GM21576 (cell line): ENCODE results near the gene TMEM269.

Experiments used
- ATAC-seq: cut with Tn5 transposase; IDR thresholded peaks from one replicate; pipeline ENCODE4 v1.9.1; 2021; ENCODE audit warnings: mild to moderate bottlenecking, moderate library complexity; ENCODE audit not compliant: unreplicated experiment

Gene TMEM269

DNA sequence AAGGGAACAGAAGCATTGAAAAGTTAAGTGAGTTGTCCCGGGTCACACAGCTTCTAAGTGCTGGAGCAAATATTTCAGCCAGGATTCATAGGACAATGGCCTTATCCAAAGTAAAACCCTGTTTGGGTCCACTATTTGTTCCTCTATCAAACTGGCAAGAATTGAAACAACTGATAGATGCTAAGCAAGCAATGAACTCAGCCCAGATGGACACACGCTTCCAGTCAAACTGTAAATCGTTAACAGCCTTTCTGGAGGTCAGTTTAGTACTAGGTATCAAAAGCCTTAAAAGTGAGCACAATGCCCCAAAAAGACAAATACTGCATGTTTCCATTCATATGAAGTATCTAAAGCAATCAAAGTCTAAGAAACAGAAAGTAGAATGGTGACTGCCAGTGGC is 33.2 kb downstream of the TMEM269 start:
- ATAC-seq, result no peak

DNA sequence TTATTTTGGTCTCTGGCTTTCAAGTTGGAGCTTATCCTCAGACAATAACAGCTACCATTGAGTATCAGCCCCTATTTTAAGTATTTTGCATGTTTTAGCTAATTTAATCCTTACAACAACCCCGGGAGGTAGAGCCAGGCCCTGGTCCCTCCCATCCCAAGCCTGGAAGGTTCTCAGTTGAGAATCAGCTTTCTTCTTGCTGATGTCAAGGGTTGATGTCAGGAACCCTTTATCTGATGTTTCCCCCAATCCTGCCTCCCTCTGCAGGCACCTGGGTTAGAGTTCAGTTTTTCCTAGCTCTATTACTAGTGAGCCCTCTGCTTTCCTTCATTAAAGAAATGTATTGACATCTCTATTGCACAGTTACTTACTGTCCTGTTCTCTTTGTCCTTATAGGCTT is 36.0 kb downstream of the TMEM269 start:
- ATAC-seq, result no peak

DNA sequence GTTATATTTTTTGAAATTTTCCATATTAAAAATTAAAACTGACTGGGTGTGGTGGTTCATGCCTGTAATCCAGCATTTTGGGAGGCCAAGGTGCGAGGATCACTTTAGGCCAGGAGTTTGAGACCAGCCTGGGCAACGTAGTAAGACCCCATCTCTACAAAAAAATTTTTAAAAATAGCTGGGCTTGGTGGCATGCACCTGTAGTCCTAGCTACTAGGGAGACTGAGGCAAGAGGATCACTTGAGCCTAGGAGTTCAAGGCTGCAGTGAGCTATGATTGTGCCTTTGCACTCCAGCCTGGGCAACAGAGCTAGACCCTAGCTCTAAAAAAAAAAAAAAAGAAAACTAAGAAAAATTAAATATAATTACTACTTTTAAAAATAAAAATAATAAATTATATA is 36.9 kb downstream of the TMEM269 start:
- no peak for ATAC-seq

DNA sequence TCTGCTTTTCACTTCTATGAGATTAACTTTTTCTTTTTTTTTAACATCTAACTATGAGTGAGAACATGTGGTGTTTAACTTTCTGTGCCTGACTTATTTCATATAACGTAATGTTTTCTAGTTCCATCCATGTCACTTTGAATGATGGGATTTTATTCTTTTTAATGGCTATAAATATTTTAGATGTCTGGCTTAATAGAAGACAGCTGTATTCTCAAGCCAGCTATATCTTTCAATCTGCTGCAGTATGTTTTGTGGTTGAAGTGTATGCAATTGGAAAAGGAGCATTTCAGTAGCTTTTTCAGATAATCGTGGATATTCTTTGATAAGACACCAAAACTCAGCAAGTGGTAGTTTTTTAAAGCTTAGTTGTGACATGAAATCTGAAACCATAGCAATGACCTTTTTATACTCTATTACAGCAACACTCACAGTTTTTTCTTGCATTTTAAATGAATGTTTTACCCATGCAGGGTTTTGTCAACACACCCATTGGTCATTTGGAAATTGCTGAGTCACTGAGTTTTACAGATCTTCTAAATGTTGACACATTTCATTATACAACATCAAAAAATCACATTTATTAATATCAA is 38.1 kb downstream of the TMEM269 start:
- ATAC-seq, result no peak

DNA sequence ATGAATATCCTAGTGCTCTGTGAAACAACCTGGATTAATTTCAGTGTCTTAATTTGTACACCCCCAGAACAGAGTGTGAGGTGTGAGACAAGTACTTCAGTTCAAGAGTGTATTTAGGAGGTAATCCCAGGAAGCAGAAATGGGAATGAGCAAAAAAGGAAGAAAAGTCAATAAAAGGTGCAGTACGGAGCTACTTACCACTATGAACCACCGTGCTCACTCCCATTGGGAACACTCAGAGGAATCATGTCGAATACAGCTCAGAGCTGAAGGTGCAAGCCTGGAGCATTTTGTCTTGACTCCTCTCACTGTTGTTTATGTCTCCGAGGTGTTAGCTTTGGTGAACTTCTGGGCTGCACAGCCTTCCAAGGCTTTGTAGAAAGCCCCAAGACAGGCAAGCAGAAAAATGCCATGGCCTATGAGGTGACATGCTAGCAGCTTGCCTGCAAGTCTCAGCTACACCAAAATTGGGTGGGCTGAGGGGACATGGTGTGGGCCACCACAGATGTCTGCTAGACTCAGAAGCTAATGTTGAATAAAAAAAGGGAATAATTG is 39.8 kb downstream of the TMEM269 start:
- no peak for ATAC-seq

DNA sequence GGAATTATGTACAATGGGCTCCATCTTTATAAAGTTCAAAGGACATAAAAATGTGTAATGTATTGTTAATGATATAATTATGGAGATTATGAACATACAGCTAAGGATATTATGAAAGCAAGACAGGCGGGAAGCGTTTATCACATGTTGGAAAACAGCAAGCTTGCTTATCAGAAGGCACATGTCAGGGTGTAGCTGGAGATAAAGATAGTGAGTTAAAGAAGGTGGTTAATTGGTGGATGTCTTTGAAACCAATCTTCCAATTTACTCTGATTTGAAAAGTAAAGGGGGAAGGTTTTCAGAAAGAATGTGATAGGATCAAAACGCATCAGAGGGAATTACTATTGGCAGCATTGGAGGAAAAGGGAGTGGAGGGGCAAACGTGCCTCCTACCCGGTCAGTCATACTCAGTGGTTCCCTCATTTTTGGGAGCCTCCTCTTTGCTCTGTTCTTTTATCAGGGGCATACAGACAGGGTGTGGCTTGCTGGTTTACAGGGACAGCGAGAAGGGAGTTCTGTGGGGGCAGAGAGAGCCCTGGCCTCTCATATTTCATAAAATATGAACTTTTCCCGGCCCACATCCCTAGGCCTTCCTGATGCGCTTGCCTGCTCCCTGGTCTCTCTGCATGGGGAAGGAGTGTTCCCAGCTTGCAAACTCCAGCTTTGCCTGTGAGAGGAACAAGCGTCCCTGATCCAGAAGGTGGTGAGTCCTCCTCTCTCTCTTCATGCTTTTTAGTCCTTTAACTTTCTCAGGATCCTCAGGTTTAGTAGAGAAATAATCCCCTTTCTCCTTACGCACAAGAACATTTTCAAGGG is 40.5 kb downstream of the TMEM269 start:
- ATAC-seq, result no peak

DNA sequence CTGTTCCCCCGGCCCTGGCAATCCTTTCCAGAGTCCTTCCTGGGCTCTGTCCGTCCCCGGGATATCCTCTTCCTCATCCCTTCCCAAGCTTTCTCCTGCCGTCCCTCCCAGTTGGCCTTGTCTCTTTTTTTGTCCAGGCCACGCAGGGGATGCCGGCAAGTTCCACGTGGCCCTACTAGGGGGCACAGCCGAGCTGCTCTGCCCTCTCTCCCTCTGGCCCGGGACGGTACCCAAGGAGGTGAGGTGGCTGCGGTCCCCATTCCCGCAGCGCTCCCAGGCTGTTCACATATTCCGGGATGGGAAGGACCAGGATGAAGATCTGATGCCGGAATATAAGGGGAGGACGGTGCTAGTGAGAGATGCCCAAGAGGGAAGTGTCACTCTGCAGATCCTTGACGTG is 45.8 kb downstream of the TMEM269 start:
- ATAC-seq, result no peak

DNA sequence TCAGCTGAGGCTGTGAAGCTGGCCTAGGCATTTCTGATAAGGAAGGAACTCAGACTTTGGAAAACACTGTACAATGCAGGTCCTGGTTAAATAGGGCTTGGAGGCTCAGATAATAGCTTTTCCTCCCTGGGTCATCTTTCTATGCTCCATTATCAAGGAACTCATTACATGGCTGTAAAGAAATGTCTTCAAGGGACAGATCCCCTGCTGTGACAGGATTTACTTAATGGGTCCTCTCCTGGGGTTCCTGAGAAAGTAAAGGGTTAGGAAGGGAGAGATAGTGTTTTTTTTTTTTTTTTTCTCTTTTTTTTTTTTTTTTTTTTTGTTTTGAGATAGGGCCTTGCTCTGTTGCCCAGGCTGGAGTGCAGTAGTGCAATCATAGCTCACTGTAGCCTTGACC is 46.5 kb downstream of the TMEM269 start:
- no peak for ATAC-seq

DNA sequence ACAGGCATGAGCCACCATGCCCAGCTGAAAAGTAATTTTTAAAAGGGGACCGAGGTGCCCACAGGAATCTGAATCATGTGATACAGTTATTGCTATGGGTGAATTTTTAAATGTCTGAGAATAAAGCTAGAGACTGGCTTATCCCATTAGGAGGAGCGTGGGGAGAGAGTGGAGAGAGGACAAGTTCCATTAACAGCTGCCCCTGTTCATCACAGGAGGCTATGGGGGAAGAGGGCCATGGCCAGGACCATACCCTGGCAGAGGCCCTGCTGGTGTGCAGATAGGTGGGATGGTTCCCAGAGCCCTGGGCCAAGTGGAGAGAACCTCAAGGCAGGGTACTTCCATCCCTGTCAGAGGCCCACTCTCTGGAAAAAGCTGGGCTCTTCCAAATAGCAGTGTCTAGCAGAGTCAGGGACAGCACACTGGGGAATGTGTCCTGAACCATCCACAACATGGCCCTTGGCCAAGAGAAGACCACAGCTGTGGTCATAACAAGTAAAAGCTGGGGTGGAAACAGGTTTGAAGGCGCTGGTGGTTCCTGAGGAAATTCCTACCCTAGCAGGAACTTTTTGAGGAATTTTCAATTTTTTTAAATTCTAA is 48.0 kb downstream of the TMEM269 start:
- ATAC-seq, result no peak

DNA sequence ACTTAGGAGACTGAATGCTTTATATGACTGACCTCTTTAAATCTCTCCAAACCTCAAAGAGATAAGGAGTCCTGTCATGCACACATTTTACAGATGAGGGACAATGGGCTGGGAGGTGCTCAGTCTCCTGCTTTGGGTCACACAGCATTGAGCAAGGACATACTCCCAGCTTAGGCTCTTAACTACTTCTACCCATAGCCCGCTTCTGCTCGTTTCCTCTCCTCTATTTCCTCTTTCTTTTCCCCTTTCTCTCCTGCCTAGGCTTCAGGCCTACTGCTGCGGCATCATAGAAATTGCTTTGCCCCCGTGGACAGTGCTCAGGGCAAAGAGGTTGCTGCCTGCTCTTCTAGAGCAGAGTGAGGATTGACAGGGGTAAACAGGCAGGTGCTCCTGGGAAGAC is 49.2 kb downstream of the TMEM269 start:
- no peak for ATAC-seq

DNA sequence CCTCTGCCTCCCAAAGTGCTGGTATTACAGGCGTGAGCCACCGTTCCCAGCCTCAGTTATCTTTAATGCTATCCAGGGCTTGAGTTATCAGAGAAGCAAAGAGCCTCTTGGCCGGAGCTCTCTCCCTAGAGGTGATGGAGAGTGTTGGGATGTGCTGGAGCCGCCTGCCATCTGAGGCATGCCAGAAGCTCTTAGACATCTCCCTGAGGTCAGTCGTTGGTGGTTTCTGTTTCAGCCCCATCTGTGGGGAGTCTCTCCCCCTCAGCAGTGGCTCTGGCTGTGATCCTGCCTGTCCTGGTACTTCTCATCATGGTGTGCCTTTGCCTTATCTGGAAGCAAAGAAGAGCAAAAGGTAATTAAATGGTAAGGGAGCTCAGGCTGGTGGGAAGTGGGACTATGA is 50.0 kb downstream of the TMEM269 start:
- no peak for ATAC-seq

DNA sequence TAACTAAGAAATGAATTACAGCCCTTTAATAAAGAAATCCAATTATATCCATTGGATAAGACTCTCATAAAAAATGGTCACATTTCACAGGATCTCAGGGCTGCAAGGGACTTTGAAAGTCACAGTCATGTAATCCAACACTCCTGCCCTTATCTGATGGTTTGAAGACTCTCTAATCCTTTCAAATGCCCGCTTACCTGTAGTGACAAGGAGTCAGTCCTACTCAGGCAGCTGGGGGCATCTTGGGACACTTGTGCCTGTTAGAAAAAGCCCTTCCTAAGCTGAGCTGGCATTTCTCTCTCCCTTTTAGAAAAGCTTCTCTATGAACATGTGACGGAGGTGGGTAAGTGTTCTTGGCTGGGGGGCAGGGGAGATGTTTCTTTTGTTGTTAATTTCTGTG is 50.6 kb downstream of the TMEM269 start:
- ATAC-seq, result no peak

DNA sequence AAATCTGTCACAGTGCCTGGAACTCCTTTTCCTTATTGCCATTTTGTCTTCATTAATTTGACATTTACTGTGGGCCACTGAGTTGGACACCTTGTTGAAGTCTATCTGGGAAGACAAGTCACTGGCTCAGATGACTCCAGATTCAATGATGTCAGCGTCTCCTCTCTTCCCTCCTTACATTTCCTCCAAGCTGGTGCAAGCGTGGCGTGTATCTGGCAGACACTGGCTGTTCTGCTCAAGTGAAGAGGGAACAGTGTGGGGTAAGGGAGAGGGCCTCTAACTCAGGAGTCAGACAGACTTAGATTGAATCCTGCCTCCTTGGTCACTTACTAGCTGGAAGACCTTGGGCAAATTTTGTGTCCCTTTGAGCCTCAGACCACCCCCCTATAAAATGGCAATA is 52.9 kb downstream of the TMEM269 start:
- no peak for ATAC-seq

DNA sequence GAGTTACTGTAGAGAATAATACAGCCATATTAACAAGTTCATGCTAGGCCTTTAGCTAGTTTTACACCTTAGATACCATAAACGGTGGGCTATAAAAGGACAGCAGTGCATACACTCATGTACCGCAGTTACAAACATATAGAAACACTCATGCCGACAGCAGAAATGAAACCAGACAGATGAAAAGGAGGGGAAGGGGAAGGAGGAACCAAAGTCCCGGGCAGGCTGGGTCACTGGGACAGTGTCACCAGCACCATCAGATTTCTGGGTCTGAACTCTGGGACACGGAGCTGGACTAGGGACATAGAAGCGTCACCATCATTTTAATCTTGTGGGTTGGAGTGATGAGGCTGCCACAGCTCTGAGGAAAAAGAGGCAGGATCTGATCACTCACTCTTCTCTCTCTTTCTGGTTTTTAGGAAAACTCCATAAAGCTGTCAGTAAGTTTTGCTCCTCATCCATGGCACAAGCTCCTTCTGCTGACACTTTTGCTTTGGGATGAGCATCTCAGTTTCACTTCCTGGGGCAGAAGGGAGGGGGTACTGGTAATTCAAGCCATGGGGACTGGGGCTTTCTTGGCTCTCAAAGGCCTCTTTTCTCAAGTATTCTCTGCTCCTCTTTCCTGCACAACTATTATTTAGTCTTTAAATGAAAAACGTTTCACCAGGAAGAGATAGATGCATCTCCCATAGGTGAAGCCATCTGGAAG is 53.8 kb downstream of the TMEM269 start:
- no peak for ATAC-seq

DNA sequence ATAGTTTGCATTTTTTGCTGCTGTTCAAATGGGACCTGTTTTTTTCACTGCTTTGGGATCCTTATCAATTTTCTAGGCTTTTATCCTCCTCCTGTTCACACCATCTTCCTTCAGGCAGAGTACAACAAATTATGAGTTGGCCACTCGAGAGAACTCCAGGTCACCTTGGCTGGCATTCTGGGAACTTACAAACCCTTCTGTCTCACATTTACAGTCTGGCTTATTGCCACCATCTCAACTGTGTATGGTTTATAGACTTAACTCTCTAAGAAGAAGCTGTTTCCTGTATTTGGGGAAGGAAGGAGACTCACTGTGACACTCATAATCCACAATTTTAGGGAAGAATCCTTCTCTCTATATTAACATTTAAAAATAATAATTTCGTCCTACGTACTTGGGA is 56.2 kb downstream of the TMEM269 start:
- ATAC-seq, result no peak

DNA sequence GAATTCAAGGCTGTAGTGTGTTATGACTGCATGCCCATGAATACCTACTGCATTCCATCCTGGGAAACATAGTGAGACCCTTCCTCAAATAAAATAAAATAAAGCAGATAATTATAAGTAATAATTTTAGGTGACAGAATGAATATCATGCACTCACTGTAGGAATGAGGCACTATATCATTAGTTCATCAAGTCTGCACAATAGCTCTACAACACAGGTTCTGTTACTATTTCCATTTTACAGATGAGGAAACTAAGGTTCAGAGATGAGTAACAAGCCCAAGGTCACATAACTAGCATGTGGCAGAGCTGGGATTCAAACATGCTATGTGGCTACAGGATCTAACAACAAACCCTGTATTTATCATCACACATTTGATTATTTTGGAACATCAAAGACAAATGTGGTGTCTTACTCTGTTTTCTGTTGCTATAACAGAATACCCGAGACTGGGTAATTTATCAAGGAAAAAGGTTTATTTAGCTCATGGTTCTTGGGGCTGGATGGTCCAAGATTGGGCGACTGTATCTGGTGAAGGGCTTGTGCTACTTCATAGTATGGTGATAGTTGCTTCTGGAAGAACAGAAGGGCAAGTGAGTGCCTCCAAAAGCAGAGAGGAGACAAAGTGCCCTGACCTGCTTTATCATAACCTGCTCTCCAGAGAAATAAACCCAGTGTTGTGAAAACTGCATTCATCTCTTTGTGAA is 56.8 kb downstream of the TMEM269 start:
- ATAC-seq, result no peak

DNA sequence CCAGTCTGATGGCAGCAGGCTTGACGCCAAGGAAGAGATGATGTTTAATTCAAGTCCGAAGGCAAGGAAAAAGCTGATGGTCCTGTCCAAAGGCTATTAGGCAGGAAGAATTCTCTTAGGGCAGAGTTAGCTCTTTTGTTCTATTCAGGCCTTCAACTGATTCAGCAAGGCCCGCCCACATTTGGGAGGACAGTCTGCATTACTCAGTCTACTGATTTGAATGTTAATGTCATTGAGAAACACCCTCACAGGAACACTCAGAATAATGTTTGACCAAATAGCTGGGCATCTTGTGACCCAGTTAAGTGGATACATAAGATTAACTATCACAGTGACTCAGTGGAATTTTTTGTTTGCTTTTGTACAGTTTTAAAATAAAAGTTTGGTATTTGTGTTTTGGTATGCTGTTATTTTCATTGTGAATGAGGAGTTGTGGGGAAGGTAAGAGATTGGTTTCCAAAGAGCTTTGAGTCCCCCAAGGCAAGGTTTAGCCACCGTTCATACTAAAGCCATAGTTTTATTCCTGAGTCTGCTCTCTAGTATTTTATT is 59.9 kb downstream of the TMEM269 start:
- no peak for ATAC-seq

DNA sequence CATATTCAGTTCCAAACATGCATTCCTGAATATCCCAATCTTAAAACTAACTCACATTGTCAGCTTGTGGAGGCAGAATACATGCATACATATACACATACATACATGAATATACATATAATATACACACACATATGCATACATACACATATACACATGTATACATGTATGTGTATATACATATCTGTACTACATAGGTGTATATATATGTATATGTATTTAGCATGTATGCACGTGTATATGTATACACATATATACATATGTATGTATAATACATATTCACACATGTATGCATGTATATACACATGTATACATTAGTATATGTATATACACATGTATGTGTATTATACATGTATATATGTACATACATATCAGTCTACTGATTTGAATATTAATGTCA is 60.4 kb downstream of the TMEM269 start:
- ATAC-seq, result no peak

DNA sequence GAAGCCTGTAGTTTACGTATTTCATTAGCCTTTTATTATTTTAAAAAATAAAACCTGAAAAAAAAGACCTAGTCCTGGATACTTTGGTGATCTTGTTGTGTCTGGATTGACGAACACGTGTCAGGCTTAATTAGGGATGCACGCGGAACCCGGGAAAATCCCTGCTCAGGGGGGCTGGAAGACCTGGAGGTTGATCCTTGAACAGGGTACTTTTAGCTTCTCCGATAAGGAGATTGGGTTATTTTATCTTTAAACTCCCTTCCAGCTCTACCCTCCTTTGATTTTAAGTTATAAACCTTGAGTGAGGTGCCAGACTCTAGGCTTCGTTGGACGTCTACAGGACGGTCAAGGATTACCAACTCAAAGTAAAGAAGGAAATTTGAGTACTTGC is 61.1 kb downstream of the TMEM269 start:
- ATAC-seq, result peak; percentile 5

DNA sequence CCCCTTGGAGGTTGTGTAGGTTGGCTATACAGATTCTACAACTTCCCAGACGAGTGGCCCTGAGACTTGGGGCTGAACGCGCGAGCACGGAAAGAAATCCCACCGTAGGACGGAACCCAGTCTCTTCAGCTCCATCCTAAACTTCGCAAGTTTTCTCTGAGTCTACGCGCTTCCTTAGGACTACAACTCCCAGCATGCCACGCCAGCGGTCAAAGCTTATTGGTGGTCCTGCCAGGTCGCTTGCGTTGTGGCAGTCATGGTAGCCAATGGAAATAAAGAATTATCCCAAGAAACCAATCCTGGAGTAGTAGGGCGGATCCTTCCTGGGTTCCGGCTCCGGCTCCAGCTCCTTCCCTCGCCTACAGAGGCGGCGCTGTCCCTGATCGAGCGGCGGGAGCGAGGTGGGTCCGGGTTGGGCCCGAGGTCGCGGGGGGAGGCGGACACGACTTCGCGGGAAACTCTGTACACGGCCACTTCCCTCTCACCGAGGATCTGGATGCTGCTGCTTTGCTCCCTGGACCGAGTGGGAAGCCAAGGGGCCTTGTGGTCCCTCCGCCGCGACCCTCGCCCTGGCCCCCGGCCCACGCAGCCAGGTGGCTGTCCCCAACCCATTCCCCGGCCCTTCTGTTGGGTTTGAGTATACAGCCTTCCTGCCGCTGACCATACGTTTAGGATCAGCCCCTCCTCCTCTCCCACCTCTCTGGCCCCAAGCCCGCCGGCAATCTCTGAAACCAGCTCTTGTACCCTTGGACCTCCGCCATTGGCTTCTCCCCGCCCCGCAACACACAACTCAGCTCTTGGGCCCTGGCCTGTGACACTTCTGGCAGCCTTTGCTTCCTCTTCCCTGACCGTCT is 61.7 kb downstream of the TMEM269 start, which contains the start of gene ZNF691:
ZNF691 (plus strand) TSS at position 357 of the 854 bp plus-strand sequence. CDS start 3,046 bp downstream, outside the sequence.
- peak; percentile 92 for ATAC-seq
